ENCODE measurements around the gene ILF2. TPM values are rescaled to one million over a fixed set of nuclear protein-coding genes. Genes with fewer than 3 reads are reported as not detected.

ILF2 gene
- total RNA-seq, 1 donor from 2014 or later: 185 TPM

GRCh38 chr1:153626904-153627714 lies 43.7 kb downstream of the ILF2 start, which contains the start of gene S100A13:
TSS of gene S100A13 (minus strand) at chr1:153627505. CDS start at chr1:153626472, 1,033 bp downstream.
- TF ChIP-seq EZH2 (IDR thresholded peaks at IDR 0.05; ENCODE audit: insufficient read depth, low read length) (no peak), CTCF (IDR thresholded peaks at IDR 0.05; ENCODE audit: insufficient read depth, low read depth, low read length) (peak; percentile 60)
- Histone ChIP-seq H3K4me2 (ENCODE audit: low read length) (peak within 1 kb of the TSS; percentile 91), H3K4me3 (ENCODE audit: insufficient read depth, low read depth, low read length) (peak within 1 kb of the TSS; percentile 73), H3K9ac (ENCODE audit: low read length) (peak within 1 kb of the TSS; percentile 84), H3K27ac (ENCODE audit: low read depth, low read length) (peak within 1 kb of the TSS; percentile 92), H3K4me1 (ENCODE audit: insufficient read depth, low read length) (peaks cover 30% of the 10 kb centered on the region), H4K20me1 (ENCODE audit: insufficient read depth, low read length) (peaks cover 13% of the 10 kb centered on the region), H2AFZ (ENCODE audit: low read depth, low read length) (peak within 1 kb of the TSS; percentile 61), H3K36me3 (ENCODE audit: insufficient read depth, low read length) (peaks cover 27% of the 10 kb centered on the region), H3K27me3 (ENCODE audit: insufficient read depth, low read length) (no peaks in the 10 kb centered on the region), H3K79me2 (ENCODE audit: insufficient read depth, low read length) (peaks cover 35% of the 10 kb centered on the region), H3K9me3 (ENCODE audit: insufficient read depth, low read depth, low read length) (no peaks in the 10 kb centered on the region)
- peaks cover 11% of the 10 kb centered on the region for H3K36me3 Mint-ChIP-seq (ENCODE audit: low read depth, unreplicated experiment)
- FAIRE-seq (peak; percentile 45), DNase-seq (ENCODE audit: low read depth) (peak; percentile 92)
- peak within 1 kb of the TSS; percentile 97 for H3K4me3 Mint-ChIP-seq (ENCODE audit: unreplicated experiment)
- H3K9me3 Mint-ChIP-seq (ENCODE audit: unreplicated experiment): peaks cover 1% of the 10 kb centered on the region
- H3K27ac Mint-ChIP-seq (ENCODE audit: unreplicated experiment): peak within 1 kb of the TSS; percentile 99
- H3K4me1 Mint-ChIP-seq (ENCODE audit: low read depth, unreplicated experiment): peaks cover 41% of the 10 kb centered on the region
- H3K27me3 Mint-ChIP-seq (ENCODE audit: low read depth, unreplicated experiment): no peaks in the 10 kb centered on the region

- H3K36me3 Mint-ChIP-seq (ENCODE audit: low read depth, unreplicated experiment): peaks cover 11% of the 10 kb centered on the region
- H3K27ac Mint-ChIP-seq (ENCODE audit: unreplicated experiment): peak overlapping the region; percentile 99
- Histone ChIP-seq H3K9ac (ENCODE audit: low read length) (peak overlapping the region; percentile 84), H3K4me2 (ENCODE audit: low read length) (peak overlapping the region; percentile 91), H3K27ac (ENCODE audit: low read depth, low read length) (peak overlapping the region; percentile 92), H3K4me1 (ENCODE audit: insufficient read depth, low read length) (peaks cover 30% of the 10 kb centered on the region), H3K9me3 (ENCODE audit: insufficient read depth, low read depth, low read length) (no peaks in the 10 kb centered on the region), H4K20me1 (ENCODE audit: insufficient read depth, low read length) (peaks cover 13% of the 10 kb centered on the region), H3K27me3 (ENCODE audit: insufficient read depth, low read length) (no peaks in the 10 kb centered on the region), H2AFZ (ENCODE audit: low read depth, low read length) (no peak overlapping the region), H3K36me3 (ENCODE audit: insufficient read depth, low read length) (peaks cover 27% of the 10 kb centered on the region), H3K79me2 (ENCODE audit: insufficient read depth, low read length) (peaks cover 35% of the 10 kb centered on the region), H3K4me3 (ENCODE audit: insufficient read depth, low read depth, low read length) (peak overlapping the region; percentile 73)
- TF ChIP-seq CTCF (IDR thresholded peaks at IDR 0.05; ENCODE audit: insufficient read depth, low read depth, low read length): no peak
- no peak for TF ChIP-seq EZH2 (IDR thresholded peaks at IDR 0.05; ENCODE audit: insufficient read depth, low read length)
- FAIRE-seq (no peak), DNase-seq (ENCODE audit: low read depth) (no peak)
- peak overlapping the region; percentile 97 for H3K4me3 Mint-ChIP-seq (ENCODE audit: unreplicated experiment)
- peaks cover 1% of the 10 kb centered on the region for H3K9me3 Mint-ChIP-seq (ENCODE audit: unreplicated experiment)
- H3K27me3 Mint-ChIP-seq (ENCODE audit: low read depth, unreplicated experiment): no peaks in the 10 kb centered on the region
- H3K4me1 Mint-ChIP-seq (ENCODE audit: low read depth, unreplicated experiment): peaks cover 41% of the 10 kb centered on the region
These were observed 44.3 kb downstream of the ILF2 start for GRCh38 chr1:153626477-153626903.
